GM12801 (cell line): ENCODE data around the gene SLC22A4.

Experiments
- CTCF ChIP-seq: IDR thresholded peaks from one replicate; pipeline ENCODE4 v1.5.1; 2011; ENCODE audit warnings: control low read depth; ENCODE audit not compliant: insufficient read length; ENCODE audit errors: extremely low read depth

The SLC22A4 gene

DNA sequence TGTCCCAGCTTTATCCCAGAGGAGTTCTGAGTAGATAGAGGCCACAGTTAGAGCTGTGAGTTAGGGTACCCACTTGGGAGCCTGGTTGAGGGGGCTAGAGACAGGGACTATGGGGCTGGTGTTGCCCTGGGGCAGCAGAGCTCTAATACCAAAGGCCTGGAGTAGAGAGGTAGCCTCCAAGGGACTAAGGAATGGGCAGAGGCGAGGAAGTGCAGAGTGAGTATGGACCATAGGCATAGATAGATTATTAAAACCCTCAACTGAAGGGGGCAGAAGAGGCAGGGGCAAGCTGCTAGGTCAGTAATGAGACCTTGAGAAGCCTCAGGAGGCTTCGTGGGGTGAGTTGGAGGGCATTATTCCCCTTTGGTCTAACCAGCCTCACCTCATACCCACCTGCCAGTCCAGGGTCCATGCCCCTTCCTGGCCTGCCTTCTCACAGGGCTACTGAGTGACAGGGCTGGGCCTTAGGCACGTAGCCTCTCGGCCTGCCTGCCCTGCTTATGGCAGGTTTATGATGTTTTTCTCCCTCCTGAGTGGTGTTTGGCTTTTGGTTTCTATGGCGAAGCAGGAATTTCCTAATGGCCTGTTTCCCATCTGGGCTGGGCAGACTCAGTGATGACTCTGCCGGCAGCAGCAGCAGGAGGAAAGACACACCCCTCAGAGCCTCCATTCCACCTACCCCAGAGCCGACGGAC, 28.7 kb upstream of the SLC22A4 start:
- no peak for TF ChIP-seq CTCF

GRCh38 chr5:132266031-132266835, 28.0 kb upstream of the SLC22A4 start:
- no peak for TF ChIP-seq CTCF

GRCh38 chr5:132266836-132267160, 27.4 kb upstream of the SLC22A4 start:
- TF ChIP-seq CTCF = no peak

DNA sequence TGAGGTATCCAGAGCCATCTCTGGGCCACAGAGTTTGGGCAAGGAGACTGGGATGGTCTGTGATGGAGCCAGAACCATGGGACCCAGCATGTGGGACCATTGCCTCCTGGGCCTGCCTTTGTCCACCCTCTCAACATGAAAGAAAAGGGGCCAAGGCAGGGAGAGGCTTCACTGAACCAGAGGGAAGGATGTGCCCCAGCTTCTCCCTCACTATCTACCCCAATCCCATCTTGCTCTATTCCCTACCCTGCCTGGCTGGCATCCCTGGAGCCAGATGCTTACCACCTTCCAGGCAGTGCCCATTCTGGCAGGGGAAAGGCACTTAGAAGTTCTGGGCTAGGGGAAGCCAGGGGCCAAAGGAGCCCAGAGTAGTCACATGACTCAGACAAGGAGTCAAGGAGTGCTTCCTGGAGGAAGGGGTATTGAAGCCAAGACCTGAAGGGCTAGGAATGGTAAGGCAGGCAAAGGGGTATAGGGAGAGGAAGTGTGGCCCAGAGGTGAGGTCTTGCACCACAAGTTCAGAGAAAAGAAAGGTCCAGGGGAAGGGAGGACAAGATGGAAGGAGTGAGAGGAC, 26.9 kb upstream of the SLC22A4 start:
- TF ChIP-seq CTCF = no peak

- no peak for TF ChIP-seq CTCF
Measured at GRCh38 chr5:132267931-132268768, 26.0 kb upstream of the SLC22A4 start.

GRCh38 chr5:132268769-132269551, 25.2 kb upstream of the SLC22A4 start:
- no peak for TF ChIP-seq CTCF
